ENCODE measurements around the gene LCE6A. TPM values are rescaled to one million over a fixed set of nuclear protein-coding genes. Genes with fewer than 3 reads are reported as not detected.

The LCE6A gene, protein sequence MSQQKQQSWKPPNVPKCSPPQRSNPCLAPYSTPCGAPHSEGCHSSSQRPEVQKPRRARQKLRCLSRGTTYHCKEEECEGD
- not detected in 2 replicates for total RNA-seq

DNA sequence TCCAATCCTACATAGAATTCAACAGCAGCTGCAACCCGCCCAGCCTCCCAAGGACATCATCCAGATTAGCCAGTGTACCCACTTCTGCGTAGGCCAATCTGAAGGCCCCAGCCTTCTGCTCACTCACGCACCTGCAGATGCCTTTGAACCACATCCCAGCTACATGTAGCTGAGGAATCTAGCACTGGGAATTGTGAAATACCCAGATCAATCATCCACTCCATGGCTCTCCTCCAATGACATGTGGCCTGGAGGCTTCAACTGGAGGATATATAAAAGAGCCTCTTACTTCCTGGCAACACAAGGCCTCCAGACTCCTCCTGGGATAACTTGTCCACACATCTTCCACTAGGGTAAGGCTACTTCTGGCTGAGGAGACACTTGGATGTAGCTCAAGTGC, at the start of gene LCE6A:
TSS of gene LCE6A (plus strand) at position 301 of the 400 bp plus-strand sequence. CDS start 665 bp downstream, outside the sequence.

DNA sequence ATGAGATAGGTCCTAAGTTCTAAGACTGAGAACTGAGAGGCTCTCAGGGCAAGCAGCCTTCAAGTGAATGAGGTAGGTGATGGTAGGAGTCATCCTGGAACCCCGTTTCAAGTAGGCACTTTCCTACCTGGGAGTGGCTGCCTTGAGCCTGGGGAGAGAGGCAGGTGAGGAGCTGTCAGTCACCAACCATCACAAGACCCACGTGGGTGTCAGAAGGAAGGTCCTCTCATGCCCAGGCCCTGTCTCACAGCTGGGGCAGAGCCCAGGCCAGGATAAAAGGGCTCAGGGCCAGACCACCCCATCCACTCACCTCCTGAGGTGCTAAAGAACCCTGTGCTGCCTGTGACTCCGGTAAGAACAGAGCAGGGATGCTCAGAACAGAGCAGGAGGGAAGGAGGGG, 46.2 kb upstream of the LCE6A start, which contains the start of gene LCE1D:
TSS of gene LCE1D (plus strand) at position 301 of the 400 bp plus-strand sequence. CDS start 1,074 bp downstream, outside the sequence.

DNA sequence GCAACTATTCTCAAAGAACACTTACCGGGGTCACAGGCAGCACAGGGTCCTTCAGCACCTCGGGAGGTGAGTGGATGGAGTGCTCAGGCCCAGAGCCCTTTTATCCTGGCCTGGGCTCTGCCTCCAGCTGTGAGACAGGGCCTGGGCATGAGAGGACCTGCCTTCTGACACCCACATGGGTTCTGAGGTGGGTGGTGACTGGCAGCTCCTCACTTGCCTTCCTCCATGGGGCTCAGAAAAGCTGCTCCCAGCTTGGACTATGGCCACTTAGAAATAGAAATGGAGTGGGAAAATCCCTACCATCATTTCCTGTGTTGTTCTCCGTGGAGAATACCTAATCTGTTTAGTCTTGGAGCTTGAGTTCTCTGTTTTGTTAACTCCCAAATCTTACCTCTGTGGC, 36.1 kb upstream of the LCE6A start, which contains the start of gene LCE1C:
TSS of gene LCE1C (minus strand) at position 76 of the 400 bp plus-strand sequence. CDS start 1,173 bp downstream, outside the sequence.

DNA sequence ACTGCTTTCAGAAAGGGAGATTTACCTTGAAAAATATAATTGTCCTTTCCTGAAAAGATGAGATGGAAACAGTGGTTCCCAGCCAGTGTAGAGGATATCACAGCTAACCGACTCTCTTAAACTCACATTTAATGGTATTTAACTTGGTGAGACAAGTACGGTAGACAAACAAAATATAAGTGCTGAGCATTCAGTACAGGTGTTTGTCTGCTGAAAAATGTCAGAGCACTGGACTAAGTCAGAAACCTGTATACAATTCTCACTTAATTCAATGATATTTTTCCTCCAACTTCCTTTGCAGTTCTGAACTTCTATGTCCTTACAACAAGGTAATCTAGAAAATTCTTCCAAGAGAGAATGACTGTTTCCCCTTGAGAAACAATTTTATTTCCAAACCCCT, 31.0 kb upstream of the LCE6A start, which contains the start of gene LCE1B:
TSS of gene LCE1B (plus strand) at position 301 of the 400 bp plus-strand sequence. CDS start 476 bp downstream, outside the sequence.

DNA sequence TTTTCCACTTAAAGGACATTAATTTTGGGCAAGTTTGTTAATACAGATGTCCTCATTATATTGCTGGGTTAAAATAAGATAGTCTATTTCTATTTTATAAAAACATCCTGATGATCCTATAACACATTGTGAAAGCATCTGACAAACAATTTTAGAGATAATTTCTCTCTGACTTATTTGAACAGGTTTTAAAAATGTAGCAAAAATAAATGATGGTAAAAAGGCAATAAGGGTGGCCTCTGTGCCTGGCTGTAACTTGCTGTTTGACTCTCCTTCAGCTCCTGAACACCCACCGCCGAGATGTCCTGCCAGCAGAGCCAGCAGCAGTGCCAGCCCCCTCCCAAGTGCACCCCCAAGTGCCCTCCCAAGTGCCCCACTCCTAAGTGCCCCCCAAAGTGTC, 15.5 kb upstream of the LCE6A start, which contains the start of gene LCE1A:
TSS of gene LCE1A (plus strand) at position 301 of the 400 bp plus-strand sequence. CDS start at position 301, 0 bp downstream.

DNA sequence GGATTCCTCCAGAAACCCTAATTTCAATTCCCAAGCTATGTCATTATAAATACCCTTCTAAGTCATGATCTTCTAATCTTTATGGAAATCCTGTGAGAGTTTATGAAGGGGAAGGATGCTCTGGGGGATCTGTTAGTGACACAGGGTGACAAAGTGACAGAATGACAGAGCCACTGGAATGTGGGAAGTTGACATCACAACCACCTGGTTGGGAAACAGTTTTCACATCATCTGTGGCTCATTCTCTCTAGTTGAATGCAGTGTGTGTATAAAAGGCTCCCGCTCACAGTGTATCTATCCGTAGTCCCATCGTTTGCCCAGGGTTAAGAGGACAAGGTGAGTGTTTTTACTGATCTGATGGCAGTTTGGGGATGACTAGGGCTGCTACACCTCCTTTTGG, 17.0 kb downstream of the LCE6A start, which contains the start of gene LCE7A:
TSS of gene LCE7A (plus strand) at position 301 of the 400 bp plus-strand sequence. CDS start 702 bp downstream, outside the sequence.

DNA sequence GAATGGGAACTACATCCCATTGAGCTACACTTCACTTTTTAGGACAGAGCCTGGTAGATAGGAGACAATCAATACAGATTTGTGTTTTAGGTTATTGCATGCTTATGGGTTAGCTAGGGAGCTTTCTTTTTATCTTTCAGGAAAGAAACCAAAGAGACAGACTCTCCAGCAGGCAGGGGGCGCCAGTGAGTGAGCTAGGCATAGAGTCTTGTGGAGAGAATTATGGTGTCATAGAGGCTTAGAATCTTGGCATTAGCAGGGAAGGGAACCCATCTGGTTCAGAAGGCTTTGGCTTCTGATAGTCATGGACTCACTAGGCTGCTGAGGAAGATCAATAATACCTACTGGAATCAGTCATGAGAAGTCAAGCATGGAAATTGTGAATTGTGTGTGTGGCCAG, 35.4 kb downstream of the LCE6A start, which contains the start of gene SMCP:
TSS of gene SMCP (plus strand) at position 281 of the 400 bp plus-strand sequence. CDS start 6,101 bp downstream, outside the sequence.

Other genes starting within 250 kb of the LCE6A start
- not detected in 2 replicates for gene LCE3C, start 242.6 kb upstream of the LCE6A start, total RNA-seq
- not detected in 2 replicates for gene LCE3B, start 229.0 kb upstream of the LCE6A start, total RNA-seq
- gene LCE3A, start 219.8 kb upstream of the LCE6A start, total RNA-seq: not detected in 2 replicates
- not detected in 2 replicates for gene LCE2D, start 179.5 kb upstream of the LCE6A start, total RNA-seq
- gene LCE2C, start 167.6 kb upstream of the LCE6A start, total RNA-seq: not detected in 2 replicates
- gene LCE2B, start 156.7 kb upstream of the LCE6A start, total RNA-seq: not detected in 2 replicates
- gene LCE2A, start 144.5 kb upstream of the LCE6A start, total RNA-seq: not detected in 2 replicates
- not detected in 2 replicates for gene LCE4A, start 134.7 kb upstream of the LCE6A start, total RNA-seq
- 0.34 TPM in 1 of 2 replicates, not detected in the other for gene KPRP, start 84.8 kb upstream of the LCE6A start, total RNA-seq
- gene LCE1F, start 67.7 kb upstream of the LCE6A start, total RNA-seq: not detected in 2 replicates
- gene LCE1E, start 56.6 kb upstream of the LCE6A start, total RNA-seq: not detected in 2 replicates
- not detected in 2 replicates for gene LCE1D, start 46.1 kb upstream of the LCE6A start, total RNA-seq
- 0.34 TPM in 1 of 2 replicates, not detected in the other for gene LCE1C, start 36.2 kb upstream of the LCE6A start, total RNA-seq
- not detected in 2 replicates for gene LCE1B, start 30.9 kb upstream of the LCE6A start, total RNA-seq
- 0.34 TPM in 1 of 2 replicates, not detected in the other for gene LCE1A, start 15.4 kb upstream of the LCE6A start, total RNA-seq
- not detected in 2 replicates for gene LCE7A, start 17.1 kb downstream of the LCE6A start, total RNA-seq
- not detected in 2 replicates for gene SMCP, start 35.5 kb downstream of the LCE6A start, total RNA-seq
- gene IVL, start 65.7 kb downstream of the LCE6A start, total RNA-seq: 18.8 and 30.8 TPM in 2 replicates
- not detected in 2 replicates for gene SPRR5, start 104.3 kb downstream of the LCE6A start, total RNA-seq
- not detected in 2 replicates for gene SPRR4, start 127.8 kb downstream of the LCE6A start, total RNA-seq
- gene SPRR1A, start 141.2 kb downstream of the LCE6A start, total RNA-seq: 3.1 and 9.5 TPM in 2 replicates
- gene SPRR3, start 158.9 kb downstream of the LCE6A start, total RNA-seq: 67.3 and 122 TPM in 2 replicates
- 53.0 and 86.5 TPM in 2 replicates for gene SPRR1B, start 188.3 kb downstream of the LCE6A start, total RNA-seq
- gene SPRR2D, start 198.3 kb downstream of the LCE6A start, total RNA-seq: 5.7 and 47.8 TPM in 2 replicates
- 4.8 and 25.3 TPM in 2 replicates for gene SPRR2A, start 214.7 kb downstream of the LCE6A start, total RNA-seq
- gene SPRR2B, start 228.8 kb downstream of the LCE6A start, total RNA-seq: 1.0 TPM in 1 of 2 replicates, not detected in the other